Femur (tissue), 1 donor: ENCODE data around the gene CPXM1.
"Not testable (repeated sequence)": the region's sequence is repeated elsewhere in the genome, so short reads cannot be mapped to it uniquely, and the experiment has no call there.

Source experiments
- DNase-seq: peaks from one replicate; pipeline ENCODE4 v3.0.0-alpha.2; 2017

CPXM1 gene

GRCh38 chr20:2820896-2821869, 20.8 kb upstream of the CPXM1 start:
- DNase-seq: no peak

GRCh38 chr20:2820084-2820895, 19.9 kb upstream of the CPXM1 start:
- no peak for DNase-seq

DNA sequence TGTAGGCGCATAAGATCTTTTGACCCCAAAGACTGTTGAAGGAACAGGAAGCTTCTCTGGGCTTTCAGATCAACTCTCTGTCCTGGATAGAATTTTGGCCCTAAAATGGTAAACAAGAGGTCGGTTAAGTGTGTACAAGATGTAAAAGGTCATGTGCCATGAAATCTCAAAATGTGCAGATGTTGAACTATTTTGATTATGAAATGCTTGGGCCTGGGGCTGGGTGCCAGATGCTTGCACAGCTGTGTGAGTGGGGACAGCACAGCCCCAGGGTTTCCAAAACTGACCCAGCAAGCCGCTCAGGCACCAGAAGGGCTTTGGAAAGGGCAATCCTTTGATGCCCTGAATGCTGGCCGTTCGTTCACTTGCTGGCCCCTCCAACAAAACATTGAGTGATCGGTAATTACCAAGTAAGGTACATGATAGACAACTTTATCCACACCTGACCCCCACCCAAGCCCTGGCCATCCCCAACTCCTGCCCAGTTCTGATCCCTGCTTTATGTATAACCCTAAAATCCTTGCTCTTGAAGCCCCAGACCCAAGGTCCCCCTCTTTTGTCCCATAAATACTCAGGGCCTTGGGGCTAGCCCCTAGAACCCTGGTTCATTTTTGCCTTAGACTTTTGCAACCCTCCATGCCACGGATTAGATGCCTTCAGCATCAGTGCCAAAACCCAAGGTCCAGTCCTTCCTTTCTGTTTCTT, 17.6 kb upstream of the CPXM1 start:
- DNase-seq: no peak

DNA sequence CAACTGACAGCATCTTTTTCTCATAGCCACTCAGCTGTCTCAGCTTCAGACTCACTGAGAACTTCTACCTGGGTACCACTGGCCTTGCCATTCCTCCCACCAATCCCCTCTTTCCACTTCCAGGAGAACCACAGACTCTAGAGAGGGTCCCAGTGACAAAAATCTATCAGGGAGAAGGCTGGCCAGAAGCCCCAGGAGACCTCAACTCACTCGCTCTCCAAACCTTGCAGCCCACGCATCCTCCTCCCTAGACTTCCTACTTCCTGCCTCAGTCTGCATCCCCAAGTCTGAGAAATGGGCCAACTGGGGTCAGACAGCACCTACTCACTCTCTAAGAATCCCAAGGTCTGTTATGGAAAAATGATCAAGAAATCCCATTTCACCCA, 16.9 kb upstream of the CPXM1 start:
- DNase-seq: no peak

- no peak for DNase-seq
Measured at GRCh38 chr20:2816583-2817340, 16.3 kb upstream of the CPXM1 start.

DNA sequence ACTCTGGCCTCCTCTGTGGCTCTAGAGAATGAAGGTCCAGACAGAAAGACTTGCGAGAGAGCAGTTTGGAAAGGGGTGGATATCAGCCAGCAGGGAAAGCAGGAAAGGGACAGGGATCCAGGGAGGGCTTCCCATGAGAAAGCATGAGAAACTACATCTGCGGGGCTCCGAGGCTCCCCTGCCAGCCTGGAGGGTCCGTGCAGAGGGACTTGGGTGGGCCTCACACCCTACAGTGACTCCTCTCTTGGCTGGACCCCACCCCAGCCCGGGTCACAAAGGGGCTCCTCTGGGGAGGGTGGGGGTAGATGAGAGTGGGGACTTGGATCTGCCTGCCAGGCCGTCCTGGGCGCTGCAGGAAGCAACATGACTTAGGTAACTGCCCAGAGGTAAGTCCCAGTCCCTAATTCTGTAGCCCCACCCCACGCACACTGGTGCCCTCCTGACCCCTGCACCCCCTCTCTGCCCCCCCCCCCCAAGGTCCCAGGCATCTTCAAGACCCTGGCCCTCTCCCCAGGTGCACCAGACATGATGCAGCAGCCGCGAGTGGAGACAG, 15.7 kb upstream of the CPXM1 start, which contains the start of gene TMEM239:
TSS of gene TMEM239 (plus strand) at position 335 of the 553 bp plus-strand sequence. CDS start at position 526, 191 bp downstream.
- DNase-seq: no peak

GRCh38 chr20:2815242-2815900, 14.9 kb upstream of the CPXM1 start:
- DNase-seq: no peak

DNA sequence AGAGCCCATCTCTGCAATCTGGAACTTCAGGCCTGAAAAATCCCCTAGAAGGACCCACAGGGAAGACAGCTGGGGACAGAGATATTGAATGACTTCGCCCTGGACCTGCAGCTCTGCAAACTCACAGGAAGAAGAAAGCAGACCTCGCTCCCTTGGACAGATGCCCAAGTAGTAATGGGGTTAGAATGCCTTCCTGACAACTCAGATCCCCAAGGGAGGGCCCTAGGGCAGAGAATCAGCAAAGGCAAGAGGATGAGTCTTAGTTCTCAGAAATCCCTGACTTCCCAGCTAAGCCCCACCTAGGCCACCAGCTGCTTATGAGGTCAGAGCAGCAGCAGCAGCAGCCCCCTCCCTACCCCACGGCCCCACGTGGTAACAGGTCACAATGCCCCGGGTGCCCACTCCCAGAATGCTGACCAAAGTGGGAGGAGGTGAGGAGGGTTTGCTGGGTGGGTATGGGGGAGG, 14.2 kb upstream of the CPXM1 start, which contains the start of gene C20orf141:
TSS of gene C20orf141 (plus strand) at position 401 of the 465 bp plus-strand sequence. CDS start 198 bp downstream, outside the sequence.
- peak; percentile 46 for DNase-seq

- DNase-seq: no peak
Measured at GRCh38 chr20:2814076-2814475, 13.6 kb upstream of the CPXM1 start.

- DNase-seq: no peak
Measured at GRCh38 chr20:2812189-2812588, 11.8 kb upstream of the CPXM1 start.

DNA sequence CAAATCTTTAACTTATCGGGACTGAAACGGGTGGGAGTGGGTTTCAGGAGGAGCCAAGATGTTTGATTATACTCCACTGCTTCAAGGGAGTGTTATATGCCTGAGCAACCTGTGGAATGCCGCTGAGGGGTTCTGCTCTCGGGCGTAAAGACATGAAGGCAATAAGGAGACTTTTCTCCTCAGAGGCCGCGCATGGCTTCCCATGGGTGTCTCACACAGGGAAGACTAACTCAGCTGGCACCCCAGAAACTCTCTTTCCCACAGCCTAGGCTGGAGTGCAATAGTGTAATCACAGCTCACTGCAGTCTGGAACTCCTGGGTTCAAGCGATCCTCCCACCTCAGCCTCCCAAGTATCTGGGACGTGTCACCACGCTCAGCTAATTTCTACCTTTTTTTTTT, 9.3 kb upstream of the CPXM1 start:
- no peak for DNase-seq

DNA sequence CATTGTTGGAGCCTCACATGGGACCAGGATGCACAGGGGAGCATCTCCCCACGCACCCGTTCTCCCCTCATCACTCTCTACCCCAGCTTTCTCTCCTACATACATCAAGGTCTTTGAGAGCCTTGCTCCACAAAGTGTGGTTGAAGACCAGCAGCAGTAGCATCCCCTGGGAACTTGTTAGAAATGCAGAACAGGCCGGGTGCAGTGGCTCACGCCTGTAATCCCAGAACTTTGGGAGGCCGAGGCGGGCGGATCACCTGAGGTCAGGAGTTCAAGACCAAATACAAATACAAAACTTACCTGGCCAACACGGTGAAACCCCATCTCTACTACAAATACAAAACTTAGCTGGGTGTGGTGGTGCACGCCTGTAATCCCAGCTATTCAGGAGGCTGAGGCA, 7.5 kb upstream of the CPXM1 start:
- DNase-seq: not testable (repeated sequence)

DNA sequence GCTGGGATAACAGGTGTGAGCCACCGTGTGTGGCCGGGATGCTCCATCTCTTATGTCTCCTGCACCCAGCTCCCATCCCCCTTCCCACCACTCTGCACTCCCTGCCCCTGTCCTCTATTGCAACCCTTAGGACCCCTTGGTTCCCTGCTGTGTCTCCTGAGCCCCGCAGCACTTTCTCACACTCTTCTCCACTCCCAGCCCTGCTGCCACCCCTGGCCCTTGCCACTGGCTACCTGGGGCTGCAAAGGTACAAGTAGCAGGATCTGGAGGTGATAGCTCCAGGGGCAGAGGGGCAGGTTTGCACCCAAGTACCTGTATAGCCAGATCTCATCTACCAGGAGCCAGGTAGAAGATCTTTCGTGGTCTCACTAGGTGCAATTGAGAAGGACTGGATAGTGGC, 6.6 kb upstream of the CPXM1 start:
- DNase-seq: no peak

DNA sequence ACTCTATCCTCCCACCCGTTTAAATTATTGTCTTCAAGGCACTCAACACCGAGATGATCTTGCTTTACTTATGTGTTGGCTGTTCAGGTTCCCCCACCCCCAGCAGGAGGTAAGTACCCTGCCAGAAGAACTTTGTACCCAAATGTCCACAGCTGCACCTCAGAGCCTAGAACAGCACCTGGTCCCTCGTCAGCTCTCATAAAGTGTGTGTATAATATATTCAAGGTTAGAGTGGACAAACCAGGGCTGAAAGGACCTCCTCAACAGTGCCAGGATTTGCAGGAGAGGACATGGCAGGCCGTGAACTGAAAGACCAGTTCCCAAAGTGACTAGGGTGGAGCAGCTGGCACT, 5.9 kb upstream of the CPXM1 start:
- DNase-seq: no peak

GRCh38 chr20:2805689-2806350, 5.4 kb upstream of the CPXM1 start:
- DNase-seq: no peak

GRCh38 chr20:2804852-2805688, 4.6 kb upstream of the CPXM1 start:
- peak; percentile 27 for DNase-seq

DNA sequence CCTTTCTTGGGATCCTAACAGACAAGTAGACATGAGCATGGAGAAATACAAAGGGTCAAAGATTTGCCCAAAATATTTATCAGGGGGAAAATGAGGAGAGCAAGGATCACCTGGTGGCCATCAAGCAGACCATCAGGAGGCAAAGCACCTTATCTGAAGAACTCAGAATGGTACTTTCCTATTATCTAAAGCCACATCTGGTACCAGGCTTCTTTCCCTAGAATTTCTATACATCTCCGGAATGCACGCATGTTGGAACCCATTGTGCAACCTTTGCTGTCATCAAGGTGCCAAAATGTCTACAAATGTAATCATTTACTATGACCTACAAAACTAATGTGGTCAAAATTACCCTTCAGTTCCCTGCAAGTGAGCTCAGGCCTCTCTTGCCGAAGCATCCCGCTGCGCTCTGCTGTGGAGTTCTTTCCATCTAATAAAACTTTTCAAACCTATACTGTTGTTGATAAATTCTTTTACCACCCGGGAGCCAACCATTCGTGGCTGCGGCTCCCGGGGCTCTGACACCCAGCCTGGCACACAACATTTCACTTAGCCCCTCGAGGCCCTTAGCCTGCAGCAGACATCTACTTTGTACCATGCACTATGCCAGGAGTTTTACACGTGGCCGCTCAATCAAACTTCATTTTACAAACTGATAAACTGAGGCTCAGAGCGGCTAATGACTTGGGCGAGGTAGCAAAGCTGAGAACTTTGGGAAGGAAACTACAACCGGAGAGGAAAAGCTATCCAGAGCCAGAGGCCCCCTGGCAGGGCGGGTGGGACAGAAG, 3.8 kb upstream of the CPXM1 start:
- no peak for DNase-seq

GRCh38 chr20:2801286-2801728, 880 bp upstream of the CPXM1 start:
- DNase-seq: no peak
